PFSK-1 (cell line): Measurements from ENCODE around the gene ZBTB16.

Source experiments
- FOXP2 ChIP-seq: optimal IDR thresholded peaks from 2 replicates; pipeline ENCODE3; 2011; ENCODE audit warnings: borderline replicate concordance, control low read depth, inconsistent platforms; ENCODE audit not compliant: insufficient read depth; ENCODE audit errors: extremely low read length, extremely low read depth
- POLR2AphosphoS5 ChIP-seq: IDR thresholded peaks from 2 replicates; pipeline ENCODE4 v1.6.1; 2012; ENCODE audit warnings: low read depth, mild to moderate bottlenecking, control low read depth, low read length, moderate library complexity
- REST ChIP-seq, 2 experiments: IDR thresholded peaks; 2 replicates each; pipeline versions ENCODE4 v1.6.1 to v1.8.0; 2011 to 2012; ENCODE audit warnings: low read depth in 2 of 2, low read length in 2 of 2, control low read depth in 1 of 2, inconsistent platforms in 1 of 2, mild to moderate bottlenecking in 1 of 2, moderate library complexity in 1 of 2; ENCODE audit not compliant: insufficient read depth in 1 of 2
- SIN3A ChIP-seq: IDR thresholded peaks from 2 replicates; pipeline ENCODE4 v1.6.1; 2012; ENCODE audit warnings: mild to moderate bottlenecking, low read length, moderate library complexity, borderline replicate concordance; ENCODE audit not compliant: insufficient read depth
- TAF1 ChIP-seq: IDR thresholded peaks from 2 replicates; pipeline ENCODE4 v1.6.1; 2012; ENCODE audit warnings: low read length, control low read depth, borderline replicate concordance; ENCODE audit not compliant: insufficient read depth

The ZBTB16 gene

GRCh38 chr11:114244726-114245394, 185.3 kb downstream of the ZBTB16 start:
- TF ChIP-seq TAF1 (no peak), SIN3A (no peak), REST (IDR thresholded peaks at IDR 0.05; ENCODE audit: insufficient read depth in 1 of 2, low read depth in 2 of 2, low read length in 2 of 2) (no peak), POLR2AphosphoS5 (no peak), FOXP2 (no peak)

GRCh38 chr11:114246321-114247069, 187.0 kb downstream of the ZBTB16 start:
- no peak for TF ChIP-seq TAF1
- TF ChIP-seq FOXP2, result no peak
- TF ChIP-seq POLR2AphosphoS5, result no peak
- no peak for TF ChIP-seq REST (IDR thresholded peaks at IDR 0.05; ENCODE audit: insufficient read depth in 1 of 2, low read depth in 2 of 2, low read length in 2 of 2)
- no peak for TF ChIP-seq SIN3A

GRCh38 chr11:114247070-114247789, 187.7 kb downstream of the ZBTB16 start:
- TF ChIP-seq REST (IDR thresholded peaks at IDR 0.05; ENCODE audit: insufficient read depth in 1 of 2, low read depth in 2 of 2, low read length in 2 of 2) (no peak), FOXP2 (no peak), POLR2AphosphoS5 (no peak), SIN3A (no peak), TAF1 (no peak)

- no peak for TF ChIP-seq TAF1
- TF ChIP-seq SIN3A, result no peak
- TF ChIP-seq POLR2AphosphoS5, result no peak
- TF ChIP-seq FOXP2, result no peak
- TF ChIP-seq REST (IDR thresholded peaks at IDR 0.05; ENCODE audit: insufficient read depth in 1 of 2, low read depth in 2 of 2, low read length in 2 of 2), result no peak
These were observed 190.7 kb downstream of the ZBTB16 start for GRCh38 chr11:114250180-114250579.
